Activated CD8-positive, alpha-beta memory T cell treated with anti-CD3 and anti-CD28 coated beads, Interleukin-2, amount 50 U/mL, for 48 hours (primary cell): ENCODE results near the gene CCDC197.

Experiments used
- DNase-seq: peaks from one replicate; pipeline ENCODE4 v3.0.0-alpha.2; 2020

The CCDC197 gene

GRCh38 chr14:94045101-94045500 lies 48.0 kb downstream of the CCDC197 start:
- peak; percentile 40 for DNase-seq

DNA sequence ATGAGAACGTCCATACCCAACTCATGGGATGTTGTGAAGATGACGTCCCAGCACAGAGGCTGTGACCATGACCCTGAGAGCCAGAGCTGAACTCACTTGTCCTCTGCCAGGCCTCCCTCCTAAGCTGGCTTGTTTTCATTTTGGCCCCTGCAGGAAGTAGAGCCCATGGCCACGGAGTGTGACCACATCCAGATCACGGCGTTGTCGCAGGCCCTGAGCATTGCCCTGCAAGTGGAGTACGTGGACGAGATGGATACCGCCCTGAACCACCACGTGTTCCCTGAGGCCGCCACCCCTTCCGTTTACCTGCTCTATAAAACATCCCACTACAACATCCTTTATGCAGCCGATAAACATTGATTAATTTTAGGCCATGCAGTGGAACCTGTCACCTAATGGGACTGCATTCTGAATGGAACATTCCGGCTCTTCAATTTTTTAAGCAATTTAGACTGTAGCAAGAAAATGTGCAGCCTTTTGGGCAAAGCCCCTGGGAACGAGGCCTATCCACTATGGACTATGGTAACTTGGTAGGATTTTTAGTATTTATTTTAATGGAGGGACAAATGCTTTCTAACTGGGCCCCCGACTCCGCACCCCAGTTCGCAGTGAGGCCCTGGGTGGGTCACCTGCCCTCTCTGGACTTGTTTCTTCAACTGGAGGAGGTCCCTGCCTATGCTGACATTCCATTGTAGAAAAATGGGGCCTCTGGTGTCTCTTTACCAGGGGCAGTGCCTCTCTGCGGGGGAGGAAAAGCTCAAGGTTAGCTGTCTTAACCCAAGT lies 48.7 kb downstream of the CCDC197 start:
- peak; percentile 48 for DNase-seq

DNA sequence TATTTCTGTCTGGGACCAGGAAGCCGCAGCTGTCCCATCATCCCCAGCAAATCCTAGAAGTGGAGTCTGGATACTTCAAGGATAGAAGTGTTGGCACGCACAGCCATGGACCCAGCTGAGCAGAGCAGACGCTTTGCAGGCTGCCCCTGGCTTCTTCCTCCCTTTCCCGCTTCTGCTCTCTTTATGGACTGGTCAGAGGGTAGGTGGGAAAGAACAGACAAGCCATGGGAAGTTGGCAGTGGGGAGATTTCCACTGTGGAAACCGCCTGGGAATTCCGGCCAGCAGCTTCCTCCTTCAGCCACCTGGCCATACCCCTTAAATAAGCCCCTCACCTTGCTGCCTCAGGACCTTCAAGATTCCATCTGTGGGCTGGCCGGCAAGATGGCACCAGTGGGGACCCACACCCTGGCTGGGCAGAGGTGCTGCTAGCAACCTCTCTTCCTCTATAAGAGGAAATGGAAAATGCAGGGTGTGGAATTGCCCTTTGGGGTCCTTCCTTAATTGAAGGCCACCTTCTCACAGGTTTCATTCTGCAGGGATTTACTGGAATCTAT lies 49.7 kb downstream of the CCDC197 start:
- DNase-seq, result peak; percentile 46

DNA sequence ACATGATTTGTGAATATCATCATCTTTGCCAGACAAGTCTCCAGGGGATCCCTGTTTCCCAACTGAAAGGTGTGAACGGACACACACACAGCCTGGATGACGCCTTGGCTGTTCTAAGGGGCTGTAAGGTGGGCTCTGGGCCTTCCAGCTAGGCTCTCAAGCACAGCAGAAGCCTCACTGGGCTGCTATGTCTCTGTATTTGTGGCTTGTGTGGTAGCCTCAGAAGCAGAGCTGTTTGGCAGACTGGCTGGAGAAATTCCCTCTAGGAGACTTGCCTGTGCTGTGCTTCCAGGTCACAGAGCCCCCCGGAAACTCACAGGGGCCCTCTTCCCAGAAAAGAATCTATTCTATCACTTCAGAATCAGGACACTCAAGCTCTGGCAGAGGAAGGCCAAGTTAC lies 50.5 kb downstream of the CCDC197 start:
- DNase-seq, result peak; percentile 36

GRCh38 chr14:94048691-94049624 lies 51.9 kb downstream of the CCDC197 start:
- peak; percentile 37 for DNase-seq

DNA sequence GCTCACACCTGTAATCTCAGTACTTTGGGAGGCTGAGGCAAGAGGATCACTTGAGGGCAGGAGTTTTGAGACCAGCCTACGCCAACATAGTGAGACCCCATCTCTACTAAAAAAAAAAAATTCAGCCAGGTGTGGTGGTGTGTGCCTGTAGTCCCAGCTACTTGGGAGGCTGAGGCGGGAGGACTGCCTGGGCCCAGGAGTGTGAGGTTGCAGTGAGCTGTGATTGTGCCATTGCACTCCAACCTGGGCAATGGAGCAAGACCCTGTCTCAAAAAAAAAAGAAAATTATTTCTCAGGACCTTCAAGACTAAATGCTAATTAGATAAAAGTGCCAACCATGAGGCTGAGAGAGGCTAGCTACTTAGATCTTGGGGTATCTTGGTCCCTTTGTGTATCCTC lies 52.5 kb downstream of the CCDC197 start:
- DNase-seq, result peak; percentile 18

GRCh38 chr14:94050231-94050880 lies 53.3 kb downstream of the CCDC197 start:
- peak; percentile 46 for DNase-seq

DNA sequence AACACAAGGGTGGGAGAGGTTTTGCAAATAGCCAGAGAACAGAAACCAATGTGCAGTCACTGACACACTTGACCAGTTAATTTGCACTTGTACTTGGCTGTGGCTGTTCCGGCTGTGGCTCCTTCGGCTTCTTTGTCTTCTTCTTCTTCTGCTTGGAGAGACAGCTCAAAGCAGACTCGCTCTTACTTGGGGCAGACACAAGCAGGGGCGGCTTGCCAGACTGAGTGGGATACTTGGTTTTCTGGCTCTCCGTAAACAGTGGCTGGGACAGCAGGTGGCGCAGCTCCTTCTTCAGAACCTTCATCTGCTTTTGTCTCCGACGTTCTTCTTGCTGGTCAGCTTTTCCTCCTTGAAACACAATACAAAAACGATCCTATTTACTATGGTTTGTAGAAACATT lies 54.0 kb downstream of the CCDC197 start:
- peak; percentile 42 for DNase-seq

DNA sequence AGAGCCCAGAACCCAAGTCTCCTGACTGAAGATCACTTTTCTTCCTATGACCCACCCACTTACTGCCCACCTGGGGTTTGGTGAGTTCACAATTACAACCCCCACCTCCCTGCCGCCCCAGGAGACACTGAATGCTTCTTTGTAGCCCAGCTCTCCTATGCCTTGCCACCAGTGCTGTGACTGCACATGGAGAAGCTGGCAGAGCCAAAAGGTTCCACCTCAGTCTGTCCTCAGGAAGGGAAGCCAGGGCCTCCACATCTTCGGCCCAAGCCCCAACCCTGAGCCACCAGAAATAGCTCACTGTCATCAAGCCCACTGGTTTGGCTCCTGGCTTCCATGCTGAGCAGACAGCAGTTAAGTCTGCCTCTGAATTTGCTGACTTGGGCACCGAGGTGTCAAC lies 54.7 kb downstream of the CCDC197 start:
- peak; percentile 47 for DNase-seq

- no peak for DNase-seq
These were observed 55.1 kb downstream of the CCDC197 start for GRCh38 chr14:94052199-94052598.

DNA sequence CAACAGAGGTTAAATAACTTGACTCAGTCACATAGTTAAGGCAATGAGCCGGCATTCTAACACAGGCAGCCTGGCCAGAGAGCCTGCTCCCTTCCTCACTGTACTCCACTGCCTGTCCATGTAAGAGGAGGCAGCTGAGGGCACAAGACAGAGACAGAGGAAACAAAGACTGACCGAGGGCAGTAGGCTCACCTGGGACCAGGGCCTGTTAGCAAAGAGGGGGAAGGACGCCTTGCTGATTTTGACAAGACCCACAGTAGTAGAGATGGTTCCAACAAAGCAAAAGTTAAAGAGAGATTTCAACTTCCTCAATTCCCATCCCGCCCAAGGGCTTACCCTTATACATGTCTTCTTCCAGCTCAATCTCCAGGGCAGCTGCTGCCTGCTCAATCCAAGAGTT lies 55.6 kb downstream of the CCDC197 start:
- peak; percentile 45 for DNase-seq

- DNase-seq, result peak; percentile 25
These were observed 57.3 kb downstream of the CCDC197 start for GRCh38 chr14:94054401-94054800.

- DNase-seq, result peak; percentile 47
These were observed 57.8 kb downstream of the CCDC197 start for GRCh38 chr14:94054936-94055335.

GRCh38 chr14:94056579-94057308 lies 59.6 kb downstream of the CCDC197 start:
- peak; percentile 49 for DNase-seq

GRCh38 chr14:94058128-94058673 lies 61.1 kb downstream of the CCDC197 start:
- DNase-seq, result no peak
